Fibroblast of lung (primary cell): ENCODE data around the gene GGT1.

Source experiments
- CTCF ChIP-seq, 2 donors: IDR thresholded peaks in 1 of 2; conservative IDR thresholded peaks in 1 of 2; 1 replicate in 1 of 2; 2 replicates in 1 of 2; pipeline ENCODE4 v1.5.1; 2011 to 2012; ENCODE audit warnings: low read length in 2 of 2, control low read depth in 1 of 2, inconsistent platforms in 1 of 2, low read depth in 1 of 2, mild to moderate bottlenecking in 1 of 2
- EZH2 ChIP-seq: IDR thresholded peaks from 2 replicates; pipeline ENCODE4 v1.5.1; 2012; ENCODE audit warnings: low read length, control low read depth, mild to moderate bottlenecking; ENCODE audit errors: missing control alignments

GRCh38 chr22:24555165-24556039 is 47.6 kb upstream of the GGT1 start, which contains the start of gene SNRPD3:
- TF ChIP-seq EZH2 = no peak
- no peak for TF ChIP-seq CTCF (conservative IDR thresholded peaks at IDR 0.05 in 1 of 2, IDR thresholded peaks at IDR 0.05 in 1 of 2; ENCODE audit: low read depth in 1 of 2, low read length in 2 of 2)
